Endodermal cell (in vitro differentiated cells): ENCODE measurements around the gene MACROD2. TPM values are rescaled to one million over a fixed set of nuclear protein-coding genes. Genes with fewer than 3 reads are reported as not detected.
A peak's percentile ranks its signal among the peaks of the same experiment; 100 is the strongest.

Experiments used
- DNase-seq: peaks from one replicate; pipeline ENCODE4 v3.0.0-alpha.2; 2017
- H3K27ac ChIP-seq: 2 replicates; pipeline ENCODE4 v1.5.1; 2013; ENCODE audit warnings: mild to moderate bottlenecking, low read depth, low read length, moderate library complexity
- H3K27me3 ChIP-seq: 2 replicates; pipeline ENCODE4 v1.6.1; 2013; ENCODE audit warnings: mild to moderate bottlenecking, low read length, moderate library complexity; ENCODE audit not compliant: insufficient read depth, control insufficient read depth, poor library complexity, severe bottlenecking
- H3K36me3 ChIP-seq: 2 replicates; pipeline ENCODE4 v1.7.0; 2013; ENCODE audit warnings: mild to moderate bottlenecking, low read length, moderate library complexity; ENCODE audit not compliant: control insufficient read depth, insufficient read depth
- H3K4me1 ChIP-seq: one replicate; pipeline ENCODE4 v1.7.0; 2013; ENCODE audit warnings: low read length; ENCODE audit not compliant: control insufficient read depth, insufficient read depth
- H3K4me3 ChIP-seq: 2 replicates; pipeline ENCODE4 v1.5.1; 2013; ENCODE audit warnings: mild to moderate bottlenecking, low read length, moderate library complexity
- H3K9ac ChIP-seq: 2 replicates; pipeline ENCODE4 v1.6.1; 2013; ENCODE audit warnings: mild to moderate bottlenecking, low read length, moderate library complexity; ENCODE audit not compliant: poor library complexity, severe bottlenecking; ENCODE audit errors: extremely low read depth
- H3K9me3 ChIP-seq: 2 replicates; pipeline ENCODE4 v1.6.1; 2013; ENCODE audit warnings: mild to moderate bottlenecking, low read length, moderate library complexity; ENCODE audit not compliant: control insufficient read depth
- H3K27ac Mint-ChIP-seq: 2 replicates; pipeline ENCODE4 v1.8.0; 2020; ENCODE audit warnings: mixed read lengths
- H3K27me3 Mint-ChIP-seq: 2 replicates; pipeline ENCODE4 v1.8.0; 2021; ENCODE audit warnings: mild to moderate bottlenecking, mixed read lengths; ENCODE audit not compliant: insufficient read depth
- H3K36me3 Mint-ChIP-seq: 2 replicates; pipeline ENCODE4 v1.8.0; 2020; ENCODE audit warnings: low read depth, mixed read lengths
- H3K4me1 Mint-ChIP-seq: 2 replicates; pipeline ENCODE4 v1.8.0; 2020; ENCODE audit warnings: mixed read lengths
- H3K4me3 Mint-ChIP-seq: 2 replicates; pipeline ENCODE4 v1.8.0; 2020; ENCODE audit warnings: mild to moderate bottlenecking, moderate library complexity, mixed read lengths
- H3K9me3 Mint-ChIP-seq: 2 replicates; pipeline ENCODE4 v1.8.0; 2020; ENCODE audit warnings: mild to moderate bottlenecking, mixed read lengths
- CTCF ChIP-seq: fragments of 200-600 bp; sonication (generic); conservative IDR thresholded peaks from 2 replicates; pipeline ENCODE4 v1.5.0; 2021; ENCODE audit warnings: antibody characterized with exemption, mild to moderate bottlenecking
- WGBS, 2 experiments: methylation state at CpG; one replicate each; pipeline versions ENCODE4 v1.1.5 to v1.1.7; 2013; ENCODE audit warnings: missing lambda C conversion rate in 2 of 2, mixed read lengths in 1 of 2; ENCODE audit not compliant: insufficient coverage in 1 of 2, insufficient read length in 1 of 2; 5-methylcytosine and 5-hydroxymethylcytosine counted together
- total RNA-seq, 2 donors: library from RNA; stranded (reverse); fragmentation: NEBNext Ultra II Directional in 1 of 2; extraction: Animal tissue kit (Norgen Biotek cat#: 25700) in 1 of 2; gene quantifications; 2 replicates in 1 of 2; 3 replicates in 1 of 2; pipeline ENCODE4 v1.2.1, GENCODE V29; 2021

The MACROD2 gene
- total RNA-seq, 2 donors from 2014 or later, result 2.3 to 4.8 TPM

GRCh38 chr20:15232243-15232642, 1236.9 kb downstream of the MACROD2 start:
- Histone ChIP-seq H3K36me3 (no peaks in the 10 kb centered on the region), H3K4me1 (no peaks in the 10 kb centered on the region), H3K9me3 (no peaks in the 10 kb centered on the region), H3K4me3 (no peak overlapping the region), H3K9ac (no peak overlapping the region), H3K27ac (no peak overlapping the region), H3K27me3 (no peaks in the 10 kb centered on the region)
- no peak for TF ChIP-seq CTCF
- Mint-ChIP-seq H3K27ac (no peak overlapping the region), H3K36me3 (no peaks in the 10 kb centered on the region), H3K9me3 (no peaks in the 10 kb centered on the region), H3K27me3 (no peaks in the 10 kb centered on the region), H3K4me1 (no peaks in the 10 kb centered on the region), H3K4me3 (no peak overlapping the region)
- DNase-seq, result no peak
- WGBS, 2 experiments, result 100% methylated on average over 1 of the region's 1 CpG; no CpG with 5 or more reads in 1 of the 2 experiments

- Mint-ChIP-seq H3K27me3 (no peaks in the 10 kb centered on the region), H3K27ac (no peak overlapping the region), H3K4me1 (no peaks in the 10 kb centered on the region), H3K9me3 (no peaks in the 10 kb centered on the region), H3K36me3 (no peaks in the 10 kb centered on the region), H3K4me3 (no peak overlapping the region)
- DNase-seq, result no peak
- 75 to 84% methylated on average over 2 of the region's 2 CpGs for WGBS, 2 experiments
- Histone ChIP-seq H3K9me3 (no peaks in the 10 kb centered on the region), H3K36me3 (no peaks in the 10 kb centered on the region), H3K27me3 (no peaks in the 10 kb centered on the region), H3K27ac (no peak overlapping the region), H3K4me1 (no peaks in the 10 kb centered on the region), H3K4me3 (no peak overlapping the region), H3K9ac (no peak overlapping the region)
- no peak for TF ChIP-seq CTCF
Measured at GRCh38 chr20:15235471-15236198, 1240.3 kb downstream of the MACROD2 start.

- Histone ChIP-seq H3K4me1 (no peaks in the 10 kb centered on the region), H3K4me3 (no peak overlapping the region), H3K9me3 (no peaks in the 10 kb centered on the region), H3K9ac (no peak overlapping the region), H3K27me3 (no peaks in the 10 kb centered on the region), H3K36me3 (no peaks in the 10 kb centered on the region), H3K27ac (no peak overlapping the region)
- peak; percentile 85 for DNase-seq
- H3K9me3 Mint-ChIP-seq, result no peaks in the 10 kb centered on the region
- no peaks in the 10 kb centered on the region for H3K4me1 Mint-ChIP-seq
- whole genome bisulfite sequencing, 2 experiments, result 19% methylated on average over 1 of the region's 1 CpG; no CpG with 5 or more reads in 1 of the 2 experiments
- no peaks in the 10 kb centered on the region for H3K36me3 Mint-ChIP-seq
- no peak overlapping the region for H3K27ac Mint-ChIP-seq
- H3K4me3 Mint-ChIP-seq, result no peak overlapping the region
- peak; percentile 84 for TF ChIP-seq CTCF
- no peaks in the 10 kb centered on the region for H3K27me3 Mint-ChIP-seq
Measured at GRCh38 chr20:15236812-15237211, 1241.5 kb downstream of the MACROD2 start.
